Measurements from ENCODE around the gene CCDC154.

- no peak for TF ChIP-seq GATA2 (IDR thresholded peaks at IDR 0.05; ENCODE audit: low read depth, low read length)
- no peak for TF ChIP-seq GATA3 (IDR thresholded peaks at IDR 0.05; ENCODE audit: low read depth, low read length)
Observed at GRCh38 chr16:1448536-1449116, 4.3 kb upstream of the CCDC154 start.

Data from SH-SY5Y (cell line).